Measurements from ENCODE around the gene PYROXD2. TPM values are rescaled to one million over a fixed set of nuclear protein-coding genes. Genes with fewer than 3 reads are reported as not detected.
A peak's percentile ranks its signal among the peaks of the same experiment; 100 is the strongest.

PYROXD2 gene
- total and polyA plus RNA-seq, 10 of the 15 experiments (the other 5 are each of a cell fraction or from before 2014, with no cell fraction given), result 4.8 to 15.8 (median 11.1) TPM

DNA sequence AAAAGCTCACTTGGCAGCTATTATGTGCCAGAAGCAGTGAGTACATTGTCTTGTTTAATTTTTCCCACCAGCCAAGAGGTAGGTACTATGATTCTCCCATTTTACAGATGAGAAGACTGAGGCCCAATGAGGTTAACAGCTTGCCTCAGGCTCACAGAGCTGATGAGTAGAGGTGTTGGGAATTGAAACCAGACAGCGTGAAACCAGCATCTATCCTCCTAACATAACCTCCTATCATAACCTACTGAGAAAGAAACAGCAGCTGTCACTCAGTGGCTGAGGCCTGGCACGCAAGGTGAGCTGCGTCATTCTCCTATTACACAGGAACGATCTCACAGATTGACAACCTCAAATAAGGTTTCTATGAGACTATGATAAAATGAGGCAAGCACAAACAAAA, 6.2 kb downstream of the PYROXD2 start:
- H3K27ac ChIP-seq (ENCODE audit: control insufficient read depth, insufficient read depth), result no peak overlapping the region
- H3K4me1 ChIP-seq (ENCODE audit: control insufficient read depth, insufficient read depth, low read length), result peaks cover 37% of the 10 kb centered on the region
- intact Hi-C loops (cut with micrococcal nuclease; ENCODE audit: unreplicated experiment) (no loop called here), in situ Hi-C loops (cut with MboI) (no loop called here)
- H2AFZ ChIP-seq (ENCODE audit: control insufficient read depth, low read depth, low read length), result no peak overlapping the region
- no TSS peak for BruUV-seq (replicated peaks)
- ChIA-PET SMC1A (ENCODE audit: uncharacterized antibody, unreplicated experiment) (interaction anchor here (1.5 kb wide), 1 partner anchor 36 kb away, joined by 3 read pairs; no protein-coding TSS in a partner anchor), RAD21 (ENCODE audit: unreplicated experiment) (no interaction called here), POLR2A (no interaction called here), CTCF (interaction anchor here (1.0 to 1.6 kb wide), 2 partner anchors 14 to 17 kb away, joined by 3 to 7 read pairs; no protein-coding TSS in a partner anchor)
- H3K79me2 ChIP-seq (ENCODE audit: control insufficient read depth, insufficient read depth, low read length), result no peaks in the 10 kb centered on the region
- FAIRE-seq (peak; percentile 49), DNase-seq (ENCODE audit: low read depth, low spot score) (no peak), ATAC-seq (peak; percentile 37)
- no peaks in the 10 kb centered on the region for H4K20me1 ChIP-seq (ENCODE audit: control insufficient read depth, insufficient read depth)
- 66% methylated on average over 4 of the region's 4 CpGs for WGBS (ENCODE audit: insufficient coverage, insufficient replicate concordance, low lambda C conversion rate, missing lambda C conversion rate)
- no peak overlapping the region for H3K4me3 ChIP-seq
- no peaks in the 10 kb centered on the region for H3K27me3 ChIP-seq (replicated peaks in 1 of 2; ENCODE audit: control insufficient read depth in 2 of 2, insufficient read depth in 2 of 2, low read length in 1 of 2)
- no peak overlapping the region for H3K4me2 ChIP-seq (ENCODE audit: control insufficient read depth, insufficient read depth)
- H3K9me3 ChIP-seq (replicated peaks; ENCODE audit: control insufficient read depth, insufficient read depth, low read length), result no peaks in the 10 kb centered on the region
- H3K36me3 ChIP-seq (ENCODE audit: control insufficient read depth in 2 of 2, insufficient read depth in 2 of 2, low read length in 1 of 2), result no peaks in the 10 kb centered on the region
- H3K9ac ChIP-seq (ENCODE audit: control insufficient read depth, insufficient read depth, low read length), result no peak overlapping the region
- TF ChIP-seq FOXM1 (IDR thresholded peaks at IDR 0.05; ENCODE audit: low read depth, low read length) (peak; percentile 78; the same call in 1 of the 2 replicates), CREM (IDR thresholded peaks at IDR 0.05; ENCODE audit: low read depth) (peak; percentile 85), RCOR1 (conservative IDR thresholded peaks at IDR 0.05; ENCODE audit: low read depth, low read length) (no peak), MTA3 (IDR thresholded peaks at IDR 0.05; ENCODE audit: borderline replicate concordance, low read length) (no peak), TCF3 (IDR thresholded peaks at IDR 0.05; ENCODE audit: borderline replicate concordance, insufficient read depth, low read depth, low read length) (peak; percentile 70; the same call in 1 of the 2 replicates), DPF2 (IDR thresholded peaks at IDR 0.05) (0 out of 2 replicates have a peak, but pooled peaks have one; percentile 21), HDAC6 (IDR thresholded peaks at IDR 0.05; ENCODE audit: unreplicated experiment) (no peak), IKZF1 (conservative IDR thresholded peaks at IDR 0.05) (0 out of 2 replicates have a peak, but pooled peaks have one; percentile 25), NFYB (IDR thresholded peaks at IDR 0.05; ENCODE audit: insufficient read depth, low read depth, low read length) (no peak), SKIL (IDR thresholded peaks at IDR 0.05; ENCODE audit: low read depth, poor library complexity, severe bottlenecking) (peak; percentile 29), RUNX3 (IDR thresholded peaks at IDR 0.05; ENCODE audit: low read length) (peak; percentile 76), MEF2B (IDR thresholded peaks at IDR 0.05; ENCODE audit: partially characterized antibody, poor library complexity, severe bottlenecking) (no peak), IKZF2 (IDR thresholded peaks at IDR 0.05) (peak in 1 of 2 experiments; percentile 13; a peak in 1 of 4 replicates), ZNF217 (IDR thresholded peaks at IDR 0.05) (peak; percentile 94), PBX3 (IDR thresholded peaks at IDR 0.05; ENCODE audit: insufficient replicate concordance, low read depth, low read length) (peak; percentile 60), CREB1 (IDR thresholded peaks at IDR 0.05; ENCODE audit: low read depth) (peak; percentile 78), ETV6 (conservative IDR thresholded peaks at IDR 0.05 in 1 of 2, IDR thresholded peaks at IDR 0.05 in 1 of 2; ENCODE audit: borderline replicate concordance in 1 of 2, low read depth in 1 of 2) (peak in 1 of 2 experiments; percentile 61; a peak in 2 of 4 replicates), NR2F1 (conservative IDR thresholded peaks at IDR 0.05) (0 out of 2 replicates have a peak, but pooled peaks have one; percentile 17), PKNOX1 (IDR thresholded peaks at IDR 0.05) (peak; percentile 90)

Data from GM12878 (cell line).